ENCODE results near the gene SLC7A5.
"Not testable (repeated sequence)": the region's sequence is repeated elsewhere in the genome, so short reads cannot be mapped to it uniquely, and the experiment has no call there.

DNA sequence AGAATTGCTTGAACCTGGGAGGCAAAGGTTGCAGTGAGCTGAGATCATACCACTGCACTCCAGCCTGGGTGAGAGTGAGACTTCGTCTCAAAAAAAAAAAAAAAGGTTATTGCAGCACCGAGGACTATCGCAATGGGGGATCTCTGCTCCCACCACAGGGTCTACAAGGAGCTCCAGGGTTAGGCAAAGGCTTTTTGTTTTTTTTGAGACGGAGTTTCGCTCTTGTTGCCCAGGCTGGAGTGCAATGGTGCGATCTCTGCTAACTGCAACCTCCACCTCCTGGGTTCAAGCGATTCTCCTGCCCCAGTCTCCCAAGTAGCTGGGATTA is 41.8 kb downstream of the SLC7A5 start:
- not testable (repeated sequence) for TF ChIP-seq POLR2A, CTCF (IDR thresholded peaks at IDR 0.05)
